Ascending aorta (tissue), 2 donors: ENCODE data around the gene RXRA. TPM values are rescaled to one million over a fixed set of nuclear protein-coding genes. Genes with fewer than 3 reads are reported as not detected.

Experiments
- DNase-seq, 2 donors: peaks; one replicate each; pipeline ENCODE4 v3.0.0-alpha.2; 2019; ENCODE audit warnings: low spot score in 2 of 2
- H3K27ac ChIP-seq, 2 donors: fragments of 200-600 bp; sonication (generic); one replicate each; pipeline ENCODE4 v1.5.1; 2016 to 2017; ENCODE audit warnings: mild to moderate bottlenecking in 1 of 2
- H3K27me3 ChIP-seq: fragments of 200-600 bp; sonication (generic); one replicate; pipeline ENCODE4 v1.5.1; 2017
- H3K36me3 ChIP-seq, 2 donors: fragments of 200-600 bp; sonication (generic); one replicate each; pipeline ENCODE4 v1.5.1; 2016
- H3K4me1 ChIP-seq, 2 donors: fragments of 200-600 bp; sonication (generic); one replicate each; pipeline ENCODE4 v1.5.1; 2016 to 2017; ENCODE audit warnings: mild to moderate bottlenecking in 1 of 2
- H3K4me3 ChIP-seq, 2 donors: fragments of 200-600 bp; sonication (generic); one replicate each; pipeline ENCODE4 v1.5.1; 2016 to 2017; ENCODE audit warnings: mild to moderate bottlenecking in 1 of 2
- H3K9me3 ChIP-seq, 2 donors: fragments of 200-600 bp; sonication (generic); one replicate each; pipeline ENCODE4 v1.5.1; 2016
- CTCF ChIP-seq, 3 experiments: fragments of 200-600 bp in 2 of 3; fragments of 450-650 bp in 1 of 3; sonication (generic) in 2 of 3; IDR thresholded peaks; one replicate each; pipeline ENCODE4 v1.5.1; 2016 to 2019; ENCODE audit warnings: antibody characterized with exemption in 3 of 3, mild to moderate bottlenecking in 1 of 3, moderate library complexity in 1 of 3
- intact Hi-C: fragments of 100-400 bp; cut with DNase I; formaldehyde crosslinking; loops from one replicate; pipeline ENCODE4 v1.15.1; 2023
- total RNA-seq: library from RNA; depleted of rRNA; stranded (reverse); fragments of >200 nt; gene quantifications from one replicate; pipeline ENCODE4 v1.1.0, GENCODE V29; 2016

The RXRA gene
- total RNA-seq, 1 donor from 2014 or later = 64.1 TPM

GRCh38 chr9:134299068-134299467, 27.2 kb upstream of the RXRA start:
- TF ChIP-seq CTCF (IDR thresholded peaks at IDR 0.05) = no peak
- no peak overlapping the region for H3K27ac ChIP-seq

GRCh38 chr9:134299883-134300282, 26.4 kb upstream of the RXRA start:
- Histone ChIP-seq H3K36me3 (no peaks in the 10 kb centered on the region), H3K27me3 (no peaks in the 10 kb centered on the region), H3K4me3 (no peak overlapping the region), H3K9me3 (no peaks in the 10 kb centered on the region), H3K4me1 (no peaks in the 10 kb centered on the region), H3K27ac (no peak overlapping the region)
- DNase-seq = no peak
- intact Hi-C loops = no loop called here
- TF ChIP-seq CTCF (IDR thresholded peaks at IDR 0.05) = no peak

More at GRCh38 chr9:134299068-134299467, 27.2 kb upstream of the RXRA start:
- H3K27me3 ChIP-seq = no peaks in the 10 kb centered on the region
- DNase-seq = no peak
- no peaks in the 10 kb centered on the region for H3K36me3 ChIP-seq
- H3K4me3 ChIP-seq = no peak overlapping the region
- no peaks in the 10 kb centered on the region for H3K9me3 ChIP-seq
- H3K4me1 ChIP-seq = no peaks in the 10 kb centered on the region
- intact Hi-C loops = no loop called here

- Histone ChIP-seq H3K4me1 (no peaks in the 10 kb centered on the region), H3K27ac (no peak overlapping the region), H3K9me3 (no peaks in the 10 kb centered on the region), H3K4me3 (no peak overlapping the region), H3K27me3 (no peaks in the 10 kb centered on the region), H3K36me3 (no peaks in the 10 kb centered on the region)
- intact Hi-C loops = no loop called here
- TF ChIP-seq CTCF (IDR thresholded peaks at IDR 0.05) = no peak
- DNase-seq = no peak
Observed at GRCh38 chr9:134301387-134302129, 24.7 kb upstream of the RXRA start.

- no peak for TF ChIP-seq CTCF (IDR thresholded peaks at IDR 0.05)
- Histone ChIP-seq H3K4me1 (no peaks in the 10 kb centered on the region), H3K36me3 (no peaks in the 10 kb centered on the region), H3K4me3 (no peak overlapping the region), H3K27ac (no peak overlapping the region), H3K27me3 (no peaks in the 10 kb centered on the region), H3K9me3 (no peaks in the 10 kb centered on the region)
- intact Hi-C loops = no loop called here
- no peak for DNase-seq
Observed at GRCh38 chr9:134302130-134302817, 24.0 kb upstream of the RXRA start.

- Histone ChIP-seq H3K27me3 (no peaks in the 10 kb centered on the region), H3K36me3 (no peaks in the 10 kb centered on the region), H3K4me1 (no peaks in the 10 kb centered on the region), H3K9me3 (no peaks in the 10 kb centered on the region), H3K27ac (no peak overlapping the region), H3K4me3 (no peak overlapping the region)
- no peak for DNase-seq
- no peak for TF ChIP-seq CTCF (IDR thresholded peaks at IDR 0.05)
- intact Hi-C loops = no loop called here
Observed at GRCh38 chr9:134303601-134304000, 22.7 kb upstream of the RXRA start.
